GM06990 (cell line): ENCODE data around the gene TEX2.
"Not testable (repeated sequence)": the region's sequence is repeated elsewhere in the genome, so short reads cannot be mapped to it uniquely, and the experiment has no call there.

Experiments used
- DNase-seq: peaks from one replicate; pipeline ENCODE4 v3.0.0-alpha.2; 2011; ENCODE audit not compliant: insufficient read length; ENCODE audit errors: extremely low read depth
- H3K27me3 ChIP-seq: replicated peaks from 2 replicates; pipeline ENCODE4 v1.6.0; 2011; ENCODE audit warnings: low read length; ENCODE audit not compliant: control insufficient read depth, insufficient read depth
- H3K36me3 ChIP-seq: 2 replicates; pipeline ENCODE4 v1.5.1; 2011; ENCODE audit warnings: low read length; ENCODE audit not compliant: control insufficient read depth, insufficient read depth
- H3K4me3 ChIP-seq: replicated peaks from 2 replicates; pipeline ENCODE4 v1.5.1; 2011; ENCODE audit warnings: low read depth, mild to moderate bottlenecking, control low read depth, low read length
- TF ChIP-seq, protein P1 (sequence below): IDR thresholded peaks from 2 replicates; pipeline ENCODE4 v1.5.1; 2011; ENCODE audit warnings: low read length, control low read depth, mild to moderate bottlenecking, inconsistent platforms; ENCODE audit not compliant: insufficient read depth, poor library complexity, severe bottlenecking

The TEX2 gene

GRCh38 chr17:64172510-64172909 is 90.5 kb downstream of the TEX2 start:
- TF ChIP-seq, protein P1, sequence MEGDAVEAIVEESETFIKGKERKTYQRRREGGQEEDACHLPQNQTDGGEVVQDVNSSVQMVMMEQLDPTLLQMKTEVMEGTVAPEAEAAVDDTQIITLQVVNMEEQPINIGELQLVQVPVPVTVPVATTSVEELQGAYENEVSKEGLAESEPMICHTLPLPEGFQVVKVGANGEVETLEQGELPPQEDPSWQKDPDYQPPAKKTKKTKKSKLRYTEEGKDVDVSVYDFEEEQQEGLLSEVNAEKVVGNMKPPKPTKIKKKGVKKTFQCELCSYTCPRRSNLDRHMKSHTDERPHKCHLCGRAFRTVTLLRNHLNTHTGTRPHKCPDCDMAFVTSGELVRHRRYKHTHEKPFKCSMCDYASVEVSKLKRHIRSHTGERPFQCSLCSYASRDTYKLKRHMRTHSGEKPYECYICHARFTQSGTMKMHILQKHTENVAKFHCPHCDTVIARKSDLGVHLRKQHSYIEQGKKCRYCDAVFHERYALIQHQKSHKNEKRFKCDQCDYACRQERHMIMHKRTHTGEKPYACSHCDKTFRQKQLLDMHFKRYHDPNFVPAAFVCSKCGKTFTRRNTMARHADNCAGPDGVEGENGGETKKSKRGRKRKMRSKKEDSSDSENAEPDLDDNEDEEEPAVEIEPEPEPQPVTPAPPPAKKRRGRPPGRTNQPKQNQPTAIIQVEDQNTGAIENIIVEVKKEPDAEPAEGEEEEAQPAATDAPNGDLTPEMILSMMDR: no peak
- Histone ChIP-seq H3K4me3 (no peak overlapping the region), H3K27me3 (no peaks in the 10 kb centered on the region), H3K36me3 (peaks cover 6% of the 10 kb centered on the region)
- no peak for DNase-seq

DNA sequence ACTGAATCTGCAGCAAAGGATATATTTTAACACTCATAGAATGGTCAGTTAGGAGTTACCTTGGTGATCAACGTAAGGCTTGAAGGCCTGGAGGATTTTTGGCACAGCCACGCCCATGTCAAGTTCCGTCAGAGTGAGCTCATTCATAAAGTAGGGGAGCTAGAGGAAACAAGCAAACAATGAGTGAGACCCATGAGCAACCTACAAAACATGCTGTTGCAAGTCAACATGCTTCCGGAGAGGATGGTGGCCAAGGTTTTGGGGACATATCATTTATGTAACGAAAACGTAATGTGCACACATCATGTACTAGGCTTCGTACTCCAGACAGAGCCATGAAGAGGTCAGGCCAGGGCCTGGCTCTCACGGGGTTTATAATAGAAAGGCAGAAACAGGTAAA is 92.0 kb downstream of the TEX2 start:
- Histone ChIP-seq H3K4me3 (no peak overlapping the region), H3K36me3 (peaks cover 8% of the 10 kb centered on the region), H3K27me3 (no peaks in the 10 kb centered on the region)
- no peak for DNase-seq
- TF ChIP-seq, protein P1: no peak

- H3K36me3 ChIP-seq: peaks cover 5% of the 10 kb centered on the region
- TF ChIP-seq, protein P1: no peak
- no peak for DNase-seq
- no peak overlapping the region for H3K4me3 ChIP-seq
- H3K27me3 ChIP-seq: no peaks in the 10 kb centered on the region
Measured at GRCh38 chr17:64170286-64170685, 92.8 kb downstream of the TEX2 start.

DNA sequence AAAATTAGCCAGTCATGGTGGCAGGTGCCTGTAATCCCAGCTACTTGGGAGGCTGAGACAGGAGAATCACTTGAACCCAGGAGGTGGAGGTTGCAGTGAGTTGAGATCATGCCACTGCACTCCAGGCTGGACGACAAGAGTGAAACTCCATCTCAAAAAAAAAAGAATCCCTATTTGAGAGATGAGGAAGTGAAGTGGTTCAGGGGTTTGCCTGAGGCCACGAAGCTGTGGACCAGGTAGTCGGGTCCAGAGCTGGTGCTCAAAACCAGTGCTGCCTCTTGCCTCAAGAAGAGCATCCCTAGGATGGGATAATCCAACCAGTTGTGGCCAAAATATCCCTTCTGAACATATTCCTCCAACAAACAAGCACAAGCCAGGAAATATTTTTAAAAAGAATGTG is 95.4 kb downstream of the TEX2 start:
- DNase-seq, H3K36me3 ChIP-seq, H3K27me3 ChIP-seq, H3K4me3 ChIP-seq: not testable (repeated sequence)

DNA sequence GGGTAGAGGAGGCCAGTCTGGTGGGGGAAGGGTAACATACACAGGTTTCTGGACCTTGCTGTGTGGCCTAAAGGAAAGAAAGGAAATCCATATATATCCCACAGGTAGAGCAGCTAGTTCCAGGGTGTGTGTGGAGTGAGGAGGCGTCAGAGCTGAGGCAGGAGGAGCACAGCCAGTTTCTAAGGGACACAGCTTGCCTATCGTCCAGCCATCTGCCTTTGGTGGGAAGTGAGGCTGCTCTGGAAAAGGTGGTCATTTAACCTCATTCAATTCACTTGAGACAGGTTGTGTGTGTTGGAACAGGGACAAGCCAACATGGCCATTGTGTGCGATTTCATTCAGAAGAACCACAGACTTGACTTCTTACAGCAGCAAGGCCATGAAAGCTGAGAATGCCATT is 96.2 kb downstream of the TEX2 start:
- H3K4me3 ChIP-seq: no peak overlapping the region
- TF ChIP-seq, protein P1: no peak
- H3K36me3 ChIP-seq: peaks cover 5% of the 10 kb centered on the region
- no peak for DNase-seq
- no peaks in the 10 kb centered on the region for H3K27me3 ChIP-seq

GRCh38 chr17:64165347-64165746 is 97.7 kb downstream of the TEX2 start:
- Histone ChIP-seq H3K36me3 (peaks cover 5% of the 10 kb centered on the region), H3K4me3 (no peak overlapping the region), H3K27me3 (no peaks in the 10 kb centered on the region)
- TF ChIP-seq, protein P1: no peak
- DNase-seq: no peak
